HG03565 (cell line): ENCODE results near the gene PEAK1.

Source experiments
- ATAC-seq: cut with Tn5 transposase; IDR thresholded peaks from one replicate; pipeline ENCODE4 v1.9.1; 2021; ENCODE audit warnings: mild to moderate bottlenecking, moderate library complexity; ENCODE audit not compliant: unreplicated experiment

PEAK1 gene

DNA sequence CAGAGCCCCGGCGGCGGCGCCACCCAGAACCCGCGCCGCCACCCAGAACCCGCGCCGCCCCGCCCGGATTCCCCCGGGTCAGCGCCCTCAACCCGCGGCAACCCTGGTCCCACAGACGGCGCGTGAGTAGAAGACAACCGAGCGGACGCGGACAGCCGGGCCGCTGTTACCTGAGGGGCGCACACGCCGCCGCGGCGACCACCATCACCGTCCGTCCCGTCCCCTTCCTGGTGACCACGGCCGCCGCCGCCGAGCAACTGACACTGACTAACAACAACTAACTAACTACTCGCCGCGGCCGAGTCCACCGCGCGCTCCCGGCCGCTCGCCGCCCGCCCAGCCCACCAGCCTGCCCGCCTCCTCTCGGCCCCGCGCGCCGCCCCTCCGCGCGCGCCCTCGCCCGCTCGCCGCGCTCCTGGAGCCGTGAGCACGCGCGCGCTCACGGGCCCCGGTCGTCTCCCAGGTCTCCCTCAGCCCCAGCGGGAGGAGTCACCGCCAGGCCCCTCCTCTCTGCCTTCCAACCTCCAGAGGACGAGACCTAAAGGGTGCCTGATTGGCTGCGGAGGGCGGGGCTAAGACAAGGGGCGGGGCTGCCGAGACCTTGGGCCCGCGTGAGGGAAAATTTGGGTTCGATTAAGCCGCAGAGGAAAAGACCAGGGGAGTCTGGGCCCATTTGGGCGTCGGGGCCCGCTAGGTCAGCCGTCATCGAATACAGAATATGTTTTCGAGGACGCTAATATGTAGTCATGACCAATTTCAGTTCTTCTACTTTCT, at the start of gene PEAK1:
Gene PEAK1, minus strand, starts transcription at position 269 of the 774 bp plus-strand sequence. CDS start 238,178 bp downstream, outside the sequence.
- peak; percentile 73 for ATAC-seq

DNA sequence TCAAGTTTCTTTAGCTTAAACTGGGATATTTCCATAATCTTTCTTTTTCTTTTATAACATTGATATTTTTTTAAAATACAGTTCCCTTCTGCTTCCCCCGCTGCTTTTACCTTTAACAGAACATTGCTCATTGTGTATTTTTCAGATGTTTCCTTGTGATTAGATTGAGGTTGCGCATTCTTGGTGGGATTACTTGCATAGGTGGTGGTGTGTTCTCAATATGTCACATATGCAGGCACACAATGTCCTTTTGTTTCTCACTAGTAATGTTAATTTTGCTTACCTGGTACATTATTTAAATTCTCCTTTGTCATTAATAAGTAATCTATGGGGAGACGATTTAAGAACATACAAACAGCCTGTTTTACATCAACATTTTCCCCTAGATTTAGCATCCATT, 49.0 kb upstream of the PEAK1 start:
- ATAC-seq: no peak

- ATAC-seq: no peak
Measured at GRCh38 chr15:77466521-77466920, 46.6 kb upstream of the PEAK1 start.

GRCh38 chr15:77464129-77464865, 44.4 kb upstream of the PEAK1 start:
- ATAC-seq: no peak

GRCh38 chr15:77461486-77461885, 41.6 kb upstream of the PEAK1 start:
- no peak for ATAC-seq

- no peak for ATAC-seq
Measured at GRCh38 chr15:77459031-77459430, 39.1 kb upstream of the PEAK1 start.

DNA sequence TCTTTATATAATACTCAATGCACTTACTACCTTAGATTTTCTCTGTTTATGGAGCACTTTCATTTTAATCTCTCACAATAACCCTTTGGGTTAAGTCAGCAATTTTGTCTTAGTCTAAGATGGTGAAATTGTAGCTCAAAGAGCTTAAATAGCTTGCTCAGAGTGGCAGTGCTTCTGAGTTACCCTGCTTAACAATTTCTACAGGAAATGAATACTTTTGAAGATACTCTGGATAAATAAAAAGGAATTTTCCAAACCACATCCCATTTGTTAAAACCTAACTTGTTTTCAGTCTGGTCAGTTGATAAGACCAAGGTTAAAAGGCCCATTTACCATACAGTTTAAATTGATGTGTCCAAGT, 38.0 kb upstream of the PEAK1 start:
- ATAC-seq: no peak

- no peak for ATAC-seq
Measured at GRCh38 chr15:77457191-77457904, 37.4 kb upstream of the PEAK1 start.

- no peak for ATAC-seq
Measured at GRCh38 chr15:77456746-77457145, 36.8 kb upstream of the PEAK1 start.

GRCh38 chr15:77455696-77456321, 35.9 kb upstream of the PEAK1 start:
- ATAC-seq: no peak

DNA sequence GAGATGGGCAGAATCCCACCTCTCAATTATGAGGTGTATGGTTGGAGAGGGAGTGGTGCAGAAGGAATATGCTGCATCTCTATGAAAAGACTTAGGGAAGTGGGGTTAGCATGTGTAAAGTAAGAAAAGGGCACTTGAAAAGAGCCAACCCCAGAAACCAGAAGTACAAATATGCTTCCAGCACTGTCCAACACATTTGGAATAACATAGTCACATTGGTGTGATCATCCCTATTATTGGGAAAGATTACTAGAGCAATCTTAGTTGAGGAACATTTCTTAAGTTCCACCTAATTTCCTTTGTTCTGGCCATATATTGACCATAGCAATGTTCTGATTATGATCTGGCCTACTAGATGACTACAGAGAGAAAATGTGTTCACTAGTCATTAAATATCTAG, 35.0 kb upstream of the PEAK1 start:
- ATAC-seq: no peak

DNA sequence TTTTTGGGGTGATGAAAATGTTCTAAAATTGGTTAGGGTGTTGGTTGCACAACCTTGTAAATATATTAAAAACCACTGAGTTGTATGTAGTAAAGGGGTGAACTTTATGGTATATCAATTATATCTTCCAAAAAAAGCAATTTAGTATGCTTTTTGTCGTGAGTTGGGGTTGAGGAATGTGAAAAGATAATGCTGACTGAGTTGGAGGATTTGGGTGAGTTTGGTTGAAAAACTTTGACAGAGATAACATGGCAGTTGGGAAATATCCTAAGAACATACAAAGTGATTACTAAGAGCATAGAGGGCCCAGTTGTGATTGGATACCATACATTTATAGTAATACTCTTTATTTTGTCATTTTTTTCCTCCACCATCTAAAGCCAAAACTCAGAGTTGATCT, 34.4 kb upstream of the PEAK1 start:
- ATAC-seq: no peak

DNA sequence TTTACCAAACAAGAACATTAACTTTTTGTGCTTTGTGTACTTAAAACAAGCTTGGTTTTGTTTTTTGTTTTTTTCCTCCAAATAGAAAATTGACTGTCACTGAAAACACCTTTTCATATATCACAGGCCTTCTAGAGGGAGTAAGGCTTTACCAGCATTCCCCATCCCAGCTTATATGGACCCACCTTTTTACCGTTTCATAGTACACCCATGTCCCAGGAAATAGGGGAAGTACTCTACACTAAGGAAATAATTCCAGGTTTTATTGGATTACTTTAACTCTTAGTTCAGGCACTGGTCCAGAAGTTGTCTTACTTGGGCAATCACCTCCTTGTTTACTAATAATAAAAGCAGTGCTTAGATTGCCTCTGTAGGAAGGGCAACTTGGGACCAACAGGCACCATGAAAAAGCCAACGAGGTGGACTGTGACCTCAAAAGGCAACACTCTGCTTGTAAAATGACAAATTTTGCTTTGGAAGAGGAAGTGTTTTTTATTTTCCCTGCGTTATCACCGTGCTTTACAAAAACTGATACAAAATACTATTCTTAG, 27.0 kb upstream of the PEAK1 start:
- no peak for ATAC-seq

GRCh38 chr15:77440378-77440999, 20.6 kb upstream of the PEAK1 start:
- ATAC-seq: peak; percentile 75

GRCh38 chr15:77437264-77437663, 17.4 kb upstream of the PEAK1 start:
- no peak for ATAC-seq

GRCh38 chr15:77436822-77437221, 16.9 kb upstream of the PEAK1 start:
- no peak for ATAC-seq

DNA sequence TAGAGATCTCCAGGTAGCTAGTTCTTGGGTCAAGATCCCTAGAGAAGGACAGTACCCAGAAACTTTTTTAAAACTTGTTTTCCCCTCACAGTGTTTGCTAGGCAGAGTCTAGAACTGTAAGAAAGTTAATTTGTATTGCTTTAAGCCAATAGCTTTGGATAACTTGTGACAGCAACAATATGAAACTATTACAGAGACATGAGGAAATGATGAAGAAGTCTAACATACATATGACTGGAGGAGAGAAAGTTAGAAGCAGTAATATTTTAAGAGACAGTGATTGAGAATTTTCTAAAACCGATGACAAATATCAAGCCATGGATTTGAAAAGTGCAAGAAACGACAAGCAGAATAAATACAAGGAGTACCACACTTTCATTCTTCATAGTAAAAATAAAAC, 10.7 kb upstream of the PEAK1 start:
- no peak for ATAC-seq

DNA sequence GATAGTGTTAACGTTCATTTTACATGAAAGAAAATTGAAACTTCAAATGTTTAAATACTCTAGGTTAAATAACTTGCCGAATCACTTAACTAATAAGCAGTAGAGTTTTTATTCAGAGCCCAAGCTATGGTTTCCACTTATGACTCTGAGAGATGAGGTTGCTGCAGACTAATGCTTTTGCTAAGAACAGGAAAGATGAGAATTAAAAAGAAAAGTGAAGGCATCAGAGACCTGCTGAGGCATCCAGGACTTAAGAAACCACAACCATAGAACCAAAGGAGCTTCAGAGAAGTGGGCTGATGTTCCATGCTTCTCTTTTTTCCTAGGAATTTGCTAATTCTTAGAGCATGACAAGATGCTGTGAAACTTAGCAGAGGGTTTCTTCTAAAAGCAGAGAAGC, 10.3 kb upstream of the PEAK1 start:
- ATAC-seq: no peak

DNA sequence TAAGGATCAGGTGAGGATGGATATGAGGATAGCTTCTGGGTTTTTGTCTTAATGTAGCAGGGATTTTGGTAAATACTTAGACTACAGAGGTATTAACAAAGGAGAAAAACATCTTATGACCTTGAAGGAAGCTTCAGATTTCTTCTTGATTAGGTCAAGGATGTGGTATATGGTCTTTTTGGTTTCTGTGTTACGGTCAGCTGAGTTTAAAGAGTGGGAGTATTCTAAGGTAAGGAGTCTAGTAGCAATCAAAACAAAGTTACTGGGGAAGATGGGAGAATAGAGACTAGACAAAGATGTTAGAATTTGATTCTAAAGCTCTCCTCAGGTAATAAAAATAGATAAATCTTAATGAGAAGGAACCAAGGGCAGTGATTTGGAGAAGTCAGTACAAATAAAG, 7.0 kb upstream of the PEAK1 start:
- ATAC-seq: no peak

- ATAC-seq: no peak
Measured at GRCh38 chr15:77426377-77426776, 6.5 kb upstream of the PEAK1 start.

GRCh38 chr15:77425104-77425503, 5.2 kb upstream of the PEAK1 start:
- no peak for ATAC-seq
